NOMO-1 treated with DMSO at 0.1 percent for 48 hours (cell line): ENCODE data around the gene FGFR2.

ENCODE experiments used
- DNase-seq: peaks from one replicate; lab custom pipeline; 2025; ENCODE audit not compliant: unreplicated experiment; lab: John Stamatoyannopoulos, UW

Gene FGFR2

DNA sequence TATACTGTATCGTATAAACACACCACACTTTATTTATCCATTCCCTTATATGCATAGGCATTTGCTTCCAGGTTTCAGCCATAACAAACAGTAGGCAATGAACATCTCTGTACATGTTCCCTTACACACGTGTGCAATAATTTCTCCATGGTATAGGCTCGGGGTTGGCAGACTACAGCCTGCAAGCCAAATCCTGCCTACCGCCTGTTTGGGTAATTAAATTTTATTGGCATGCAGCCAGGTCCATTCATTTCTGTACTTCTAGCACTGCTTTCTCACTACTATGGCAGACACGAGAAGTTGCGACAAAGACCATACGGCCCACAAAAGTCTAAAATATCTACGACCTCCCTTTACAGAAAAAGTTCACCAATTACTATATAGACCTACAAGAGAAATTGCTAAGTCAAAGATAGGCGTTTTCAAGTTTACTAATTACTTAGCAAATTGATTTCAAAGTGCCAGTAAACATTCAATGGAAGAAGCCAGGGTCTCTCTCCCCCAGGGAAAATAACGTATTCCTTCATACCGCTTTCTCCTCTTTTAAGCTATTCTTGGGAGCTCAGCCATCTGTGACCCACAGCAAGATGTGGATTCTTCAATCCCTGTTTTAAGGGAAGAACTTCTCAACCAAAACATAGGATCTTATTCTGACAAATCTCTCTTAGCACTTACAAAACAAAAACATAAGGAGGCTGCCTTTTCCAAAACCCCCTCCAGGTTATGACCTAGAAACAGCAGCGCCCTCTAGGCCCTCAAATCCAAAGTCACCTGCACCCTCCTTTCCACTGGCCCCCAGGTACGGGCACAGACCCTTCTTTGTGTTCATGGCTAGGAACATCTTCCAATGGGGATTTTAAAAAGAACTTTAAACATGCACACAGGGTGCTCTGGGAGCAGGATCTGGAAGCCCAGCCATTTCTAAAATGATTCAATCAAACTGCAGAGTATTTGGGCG lies 100.5 kb downstream of the FGFR2 start:
- no peak for DNase-seq

DNA sequence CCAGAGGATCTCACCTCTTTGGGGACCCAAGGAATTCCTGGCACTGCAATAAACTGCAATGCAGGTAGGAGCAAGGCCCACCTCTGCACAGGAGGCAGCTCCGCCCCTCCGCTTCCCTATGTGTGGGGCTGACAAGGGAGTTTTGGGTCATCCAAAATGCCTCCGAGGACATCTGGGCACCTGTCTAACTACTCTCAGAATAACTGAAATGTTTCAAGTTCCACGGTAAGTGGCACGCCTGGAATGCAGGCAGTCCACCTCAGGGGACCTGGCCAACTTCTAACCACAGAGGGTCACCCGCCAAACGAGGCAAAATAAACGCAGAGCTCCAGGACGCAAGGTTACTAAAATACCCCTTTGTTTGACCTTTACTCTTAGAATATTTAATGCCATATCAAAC lies 102.5 kb downstream of the FGFR2 start:
- DNase-seq: no peak

DNA sequence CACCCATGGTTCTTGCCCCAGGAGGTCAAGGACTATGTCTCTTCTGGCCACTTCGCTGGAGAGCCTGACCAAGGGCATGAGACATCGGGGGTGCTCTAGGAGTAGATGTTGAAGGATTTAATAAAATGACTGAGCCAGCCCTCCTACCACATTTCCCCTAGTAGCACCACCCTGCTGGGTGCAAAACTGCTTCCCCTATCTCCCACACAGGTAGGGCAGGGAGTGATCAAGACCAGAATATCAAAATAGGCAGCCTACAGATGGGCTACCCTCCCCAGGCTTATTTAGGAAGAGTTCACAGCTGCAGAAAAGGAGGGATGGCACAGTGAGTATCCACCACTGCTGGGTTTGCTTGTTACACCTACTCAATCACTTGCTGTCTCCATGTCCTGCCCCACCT lies 103.9 kb downstream of the FGFR2 start:
- no peak for DNase-seq

DNA sequence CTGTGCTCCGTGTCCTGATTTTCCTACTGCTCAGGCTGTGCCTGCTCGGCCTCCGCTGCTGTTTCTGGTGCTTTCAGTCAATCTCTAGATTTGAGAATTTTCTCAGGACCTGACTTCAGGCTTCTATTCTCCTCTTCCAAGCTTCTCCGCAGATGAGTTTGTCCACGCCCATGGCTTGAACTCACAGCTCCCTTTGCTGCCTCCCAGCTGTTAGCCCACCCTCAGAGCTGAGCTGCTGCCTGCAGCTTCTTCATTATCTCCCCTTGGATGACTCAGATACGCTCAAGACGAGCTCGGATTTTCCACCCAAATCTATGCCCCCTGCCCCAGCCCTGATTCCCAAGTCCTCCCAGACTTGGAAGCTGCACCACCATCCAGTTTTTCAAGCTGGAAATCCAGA lies 104.7 kb downstream of the FGFR2 start:
- DNase-seq: no peak

DNA sequence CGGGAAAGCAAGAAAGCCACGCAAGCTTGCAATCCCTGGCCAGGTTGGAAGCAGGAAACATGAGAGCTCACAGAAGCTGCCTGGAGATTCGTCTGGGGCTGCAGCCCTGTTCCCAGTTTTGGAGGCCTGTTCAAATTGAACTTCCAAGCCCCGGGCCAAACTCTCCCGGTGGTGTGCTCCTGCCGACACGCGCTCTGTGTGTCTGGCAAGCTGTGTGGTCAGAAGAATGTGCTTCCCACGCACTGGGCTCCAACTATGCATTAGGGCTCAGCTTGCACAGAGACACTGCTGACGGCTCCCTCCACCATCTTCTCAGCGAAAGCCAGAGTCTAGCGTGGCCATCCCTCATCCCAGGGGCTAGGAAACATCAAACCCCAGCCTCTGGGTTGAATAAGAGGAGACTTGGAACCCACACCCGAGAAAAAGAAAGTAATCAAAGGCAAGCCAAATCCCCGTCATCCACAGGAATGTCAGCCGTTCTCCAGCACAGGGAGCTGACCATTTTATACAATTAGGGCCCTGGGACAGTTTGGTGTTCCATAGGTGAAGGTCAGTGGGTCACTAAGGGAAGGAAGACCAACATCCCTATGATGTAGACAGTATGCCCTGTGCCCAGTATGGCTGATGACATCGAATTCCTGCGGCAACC lies 107.2 kb downstream of the FGFR2 start:
- DNase-seq: no peak

DNA sequence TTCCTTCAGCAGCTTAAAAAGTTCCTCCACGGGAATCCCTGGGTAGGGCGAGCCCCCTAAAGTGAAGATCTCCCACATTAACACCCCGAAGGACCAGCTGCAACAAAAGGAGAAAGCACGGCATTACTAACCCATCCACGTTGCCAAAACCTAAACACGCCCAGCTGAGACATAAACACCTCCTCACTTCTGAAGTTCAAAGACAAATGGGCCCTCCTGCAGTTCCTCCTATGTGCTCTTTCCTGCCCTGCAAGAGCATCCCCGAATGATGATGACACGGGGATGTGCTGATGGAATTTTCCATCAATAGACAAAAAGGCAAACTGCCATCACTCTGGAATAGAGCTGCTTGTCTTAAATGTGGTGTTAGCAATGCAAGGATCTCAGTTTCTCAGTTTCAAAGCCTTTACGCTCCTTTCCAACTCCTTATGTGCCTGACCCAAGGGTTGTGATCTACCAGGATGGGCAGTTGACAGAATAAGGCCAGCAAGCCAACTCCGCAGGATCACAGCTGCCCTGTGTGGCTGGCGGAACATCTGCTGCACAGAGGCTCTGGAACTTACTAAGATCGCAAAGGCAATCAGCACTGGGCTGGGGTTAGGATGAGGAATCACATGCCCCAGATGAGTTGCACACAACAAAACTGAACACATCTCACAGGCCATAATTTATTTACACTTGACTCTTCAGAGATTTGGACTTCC lies 112.7 kb downstream of the FGFR2 start:
- no peak for DNase-seq

DNA sequence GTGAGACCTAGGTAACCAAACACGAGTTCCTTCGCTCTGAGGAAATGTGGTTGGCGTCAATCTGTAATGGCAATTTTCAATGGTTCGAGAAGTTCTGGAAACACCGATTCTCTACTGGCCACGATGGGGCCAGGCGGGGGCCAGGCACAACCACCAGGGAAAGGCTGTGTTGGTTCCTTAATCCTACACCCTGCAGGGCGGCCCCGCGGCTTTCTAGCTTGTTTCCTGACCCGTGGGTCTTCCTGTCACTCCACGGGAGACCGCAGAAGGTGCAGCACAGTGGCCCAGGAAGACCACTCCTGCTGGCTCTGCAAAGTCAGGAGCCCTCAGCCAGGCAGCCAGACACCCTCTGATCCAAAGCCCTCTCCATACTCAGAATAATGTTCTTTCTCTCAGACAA lies 113.4 kb downstream of the FGFR2 start:
- DNase-seq: no peak

DNA sequence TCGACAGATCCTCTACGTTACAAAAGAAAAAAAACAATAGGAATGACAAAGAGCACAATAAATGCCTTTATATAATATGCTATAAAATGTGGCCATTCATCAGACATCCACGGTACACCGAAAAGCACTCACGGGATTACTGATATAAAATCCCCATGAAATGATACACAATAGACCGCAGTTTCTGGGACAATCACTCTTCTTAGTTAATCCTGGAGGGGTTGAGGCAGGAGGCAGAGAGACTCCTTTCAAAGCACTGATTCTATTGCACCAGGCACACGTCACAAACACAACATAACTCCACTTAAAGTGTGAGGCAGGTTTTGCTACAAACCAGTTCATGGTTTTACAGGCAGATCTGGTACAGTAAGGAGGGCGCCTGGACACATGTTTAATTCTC lies 113.8 kb downstream of the FGFR2 start:
- no peak for DNase-seq

DNA sequence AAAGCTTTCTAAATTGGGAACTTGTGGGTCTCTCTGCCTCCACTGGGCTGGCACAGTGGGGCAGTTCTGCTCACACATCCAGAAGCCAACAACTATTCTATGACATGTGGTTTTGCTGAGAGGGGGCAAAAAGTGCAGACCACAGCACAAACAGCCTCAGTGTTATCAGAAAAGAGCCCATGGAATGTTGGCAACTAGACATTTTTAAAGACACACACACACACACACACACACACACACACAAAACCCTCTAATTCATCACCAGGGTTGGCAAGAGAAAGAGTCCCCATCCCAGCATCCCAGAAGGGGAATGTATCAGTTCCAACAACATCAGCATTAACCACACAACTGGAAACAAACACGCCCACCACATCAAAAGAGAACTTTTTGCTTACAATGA lies 117.1 kb downstream of the FGFR2 start:
- DNase-seq: no peak

DNA sequence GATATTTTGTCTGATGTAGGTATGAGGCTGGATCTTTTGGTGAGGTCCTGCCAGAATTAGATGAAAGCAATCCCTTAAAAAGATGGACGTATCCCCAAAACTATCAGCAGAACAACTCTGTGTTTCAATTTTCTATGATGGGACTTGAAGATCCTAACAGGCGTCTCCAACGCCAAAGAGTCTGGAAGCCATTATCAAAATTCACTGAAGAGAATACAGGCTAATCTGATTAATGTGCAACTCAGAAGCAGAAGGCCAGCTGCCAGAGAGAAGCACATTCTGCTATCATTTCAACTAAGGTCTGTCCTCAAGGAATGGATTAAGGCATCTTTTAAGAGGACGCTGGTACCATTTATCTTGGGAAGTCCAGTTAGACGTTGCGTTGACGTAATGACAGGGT lies 119.7 kb downstream of the FGFR2 start:
- no peak for DNase-seq

DNA sequence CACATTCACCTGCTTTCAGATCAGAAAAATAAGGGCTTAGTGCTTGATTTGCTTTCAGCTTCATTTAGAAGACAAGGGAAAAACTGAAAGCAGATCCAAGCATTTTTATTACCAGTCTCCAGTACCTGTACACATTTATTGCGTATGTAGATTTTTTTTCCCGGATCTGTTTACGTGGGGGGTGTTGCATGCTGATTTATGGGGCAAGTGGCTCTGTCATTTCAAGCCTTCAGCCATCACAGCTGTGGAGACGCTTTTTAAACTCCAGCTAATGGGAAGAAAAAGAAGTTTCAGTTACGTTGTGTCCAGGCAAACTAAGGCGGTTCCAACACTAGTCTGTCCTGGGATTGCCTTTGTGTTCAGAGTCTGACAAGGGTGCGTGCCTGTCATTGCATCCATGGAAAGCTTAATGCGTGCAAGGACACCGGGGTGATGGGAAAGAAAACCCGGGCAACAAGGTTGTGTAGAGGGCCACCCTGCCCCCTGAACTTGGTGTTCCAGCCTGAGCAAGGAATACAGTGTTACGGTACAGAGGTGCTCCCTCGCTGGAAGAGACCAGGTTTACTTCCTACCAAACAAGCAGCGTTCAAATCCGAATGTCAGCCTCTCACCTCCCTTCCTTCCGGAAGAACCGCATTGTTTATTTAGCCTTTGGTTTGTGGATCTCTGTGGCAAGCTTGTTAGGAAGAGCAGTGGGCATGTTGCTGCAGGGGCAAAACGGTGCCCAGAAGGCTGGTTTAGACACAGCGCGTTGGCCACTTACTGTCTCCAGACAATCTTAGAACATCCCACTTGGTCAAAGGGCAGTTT lies 128.2 kb downstream of the FGFR2 start:
- DNase-seq: no peak

DNA sequence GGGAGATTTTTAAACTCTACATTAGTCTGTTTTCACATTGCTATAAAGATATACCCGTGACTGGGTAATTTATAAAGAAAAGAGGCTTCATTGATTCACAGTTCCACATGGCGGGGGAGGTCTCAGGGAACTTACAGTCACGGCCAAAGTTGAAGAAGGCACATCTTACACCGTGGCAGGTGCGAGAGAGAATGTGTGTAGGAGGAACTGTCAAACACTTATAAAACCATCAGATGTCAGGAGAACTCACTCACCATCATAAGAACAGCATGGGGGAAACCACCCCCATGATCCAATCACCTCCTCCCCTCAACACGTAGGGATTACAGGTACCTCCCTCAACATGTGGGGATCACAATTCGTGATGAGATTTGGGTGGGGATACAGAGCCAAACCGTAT lies 129.5 kb downstream of the FGFR2 start:
- no peak for DNase-seq

DNA sequence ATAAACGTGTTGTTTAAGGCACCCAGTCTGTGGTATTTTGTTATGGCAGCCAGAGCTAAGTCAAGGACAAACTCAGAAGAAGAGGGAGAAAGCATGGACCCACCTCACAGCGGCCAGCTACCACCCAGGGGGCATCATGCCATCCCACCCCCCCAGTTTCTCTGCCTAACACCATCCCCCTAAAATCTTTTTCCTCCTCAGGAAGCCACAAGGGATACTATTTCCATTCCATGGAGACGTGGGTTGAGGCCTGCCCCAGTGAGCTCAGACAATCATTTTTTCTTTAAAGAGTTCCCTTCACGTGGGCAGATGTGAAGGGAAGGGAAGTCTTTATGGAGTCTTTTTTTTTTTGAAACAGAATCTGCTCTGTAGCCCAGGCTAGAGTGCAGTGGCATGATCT lies 131.8 kb downstream of the FGFR2 start:
- DNase-seq: no peak

DNA sequence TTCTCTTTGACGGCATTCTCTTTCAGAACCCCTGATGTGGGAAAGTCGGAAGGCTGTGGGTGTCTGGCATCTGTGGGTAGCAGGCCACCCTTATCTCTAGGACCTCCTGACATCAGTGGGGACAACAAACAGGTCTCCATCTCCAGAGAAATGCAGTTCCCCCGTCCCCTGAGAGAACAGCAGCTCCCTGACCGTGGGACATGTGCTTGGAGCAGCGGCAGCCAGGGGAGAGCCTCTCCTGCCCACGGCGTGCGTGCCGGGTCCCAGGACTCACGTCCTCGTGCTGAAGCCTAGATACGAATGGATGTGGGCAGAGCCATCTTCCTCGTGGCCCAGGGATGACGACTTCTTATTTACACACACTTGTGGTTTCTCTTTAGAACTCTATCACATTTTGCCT lies 133.0 kb downstream of the FGFR2 start:
- DNase-seq: no peak

DNA sequence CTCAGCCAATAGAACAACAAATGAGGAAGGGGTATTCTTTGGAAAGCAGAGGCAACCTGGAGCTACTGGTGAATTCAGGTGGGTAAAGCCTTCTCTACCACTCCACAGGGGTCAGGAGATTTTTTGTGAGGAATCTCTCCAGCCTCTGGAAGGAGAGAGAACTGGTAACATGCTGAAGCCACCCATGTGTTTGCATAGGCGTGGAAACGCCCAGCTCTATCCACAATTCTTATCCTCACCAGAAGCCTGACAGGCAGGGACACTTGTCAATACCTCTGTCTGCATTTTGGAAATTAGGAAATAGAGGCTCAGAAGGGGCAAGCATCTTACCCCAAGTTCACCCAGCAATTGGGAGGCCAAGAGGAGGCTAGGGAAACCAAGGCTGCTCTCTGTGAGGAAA lies 133.7 kb downstream of the FGFR2 start:
- no peak for DNase-seq

DNA sequence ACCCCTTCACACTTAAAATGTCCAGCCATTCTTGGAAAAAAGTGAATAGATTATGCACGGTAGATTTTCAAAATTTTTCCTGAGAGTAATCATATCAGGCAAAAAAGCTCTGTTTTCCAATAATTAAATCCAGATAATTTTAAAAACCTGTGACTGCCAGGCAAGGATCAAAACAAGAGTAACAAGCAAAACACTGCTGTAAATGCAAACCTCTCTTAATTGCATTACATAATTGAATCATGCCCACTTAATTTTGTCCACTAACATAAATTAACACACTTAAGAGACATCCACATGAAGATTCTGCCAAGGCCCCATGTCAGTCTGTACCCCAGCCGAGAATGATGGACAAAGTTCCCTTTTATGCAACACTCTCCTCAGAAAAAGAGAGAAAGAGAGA lies 135.3 kb downstream of the FGFR2 start:
- DNase-seq: no peak

DNA sequence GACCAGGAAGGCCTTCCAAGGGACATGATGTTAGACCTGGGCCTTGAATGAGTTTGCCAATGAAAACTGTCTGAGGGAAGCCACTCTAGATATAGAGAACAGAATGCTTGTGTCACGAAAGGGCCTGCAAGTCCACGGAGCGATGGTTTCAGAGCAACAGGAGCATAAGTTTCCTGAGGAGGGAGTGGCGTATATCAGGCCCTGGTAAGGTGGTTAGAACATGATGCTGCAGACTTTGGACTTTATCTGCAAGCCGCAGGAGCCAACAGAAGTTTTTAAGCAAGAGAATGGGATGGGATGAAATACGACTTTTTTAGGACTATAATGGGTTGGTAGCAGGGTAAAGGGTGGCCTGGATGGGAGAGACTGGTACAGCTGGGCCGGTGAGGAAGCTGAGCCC lies 136.0 kb downstream of the FGFR2 start:
- no peak for DNase-seq

DNA sequence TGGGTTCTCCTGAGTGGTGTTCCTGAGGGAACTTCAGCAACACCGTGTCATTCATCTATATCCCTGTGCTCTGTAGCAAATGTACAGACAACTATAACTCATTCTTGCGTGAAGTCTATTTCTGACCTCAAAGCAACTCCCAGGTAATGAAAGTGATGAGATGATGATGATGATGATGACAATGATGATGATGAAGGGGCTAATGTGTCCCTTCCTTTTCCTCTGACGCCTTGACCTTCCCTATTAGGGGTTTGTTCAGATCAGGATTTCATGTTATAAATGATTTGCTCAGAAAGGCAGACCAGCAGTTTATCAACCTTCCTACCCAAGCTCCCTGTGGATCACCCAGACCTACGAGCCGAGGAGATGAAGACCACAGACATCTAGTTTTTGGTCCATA lies 136.9 kb downstream of the FGFR2 start:
- no peak for DNase-seq

DNA sequence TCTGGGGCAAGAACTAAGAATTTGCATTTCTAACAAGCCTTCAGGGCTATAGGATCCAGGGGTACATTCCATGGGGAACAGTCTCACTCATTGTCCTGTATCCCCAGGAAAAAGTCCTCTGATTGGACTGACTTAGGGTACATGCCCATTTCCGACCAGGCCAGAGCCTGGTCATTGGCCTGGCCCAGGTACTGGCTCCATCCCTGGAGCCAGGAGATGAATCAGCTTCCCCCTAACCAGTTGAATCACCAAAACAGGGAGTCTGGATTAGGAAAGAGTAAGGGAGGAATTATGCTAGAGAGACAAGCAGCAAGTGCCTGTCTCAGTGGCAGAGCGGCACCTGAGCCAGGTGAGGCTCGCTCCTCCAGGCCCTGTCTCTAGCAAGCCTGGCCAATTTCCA lies 137.5 kb downstream of the FGFR2 start:
- DNase-seq: no peak

DNA sequence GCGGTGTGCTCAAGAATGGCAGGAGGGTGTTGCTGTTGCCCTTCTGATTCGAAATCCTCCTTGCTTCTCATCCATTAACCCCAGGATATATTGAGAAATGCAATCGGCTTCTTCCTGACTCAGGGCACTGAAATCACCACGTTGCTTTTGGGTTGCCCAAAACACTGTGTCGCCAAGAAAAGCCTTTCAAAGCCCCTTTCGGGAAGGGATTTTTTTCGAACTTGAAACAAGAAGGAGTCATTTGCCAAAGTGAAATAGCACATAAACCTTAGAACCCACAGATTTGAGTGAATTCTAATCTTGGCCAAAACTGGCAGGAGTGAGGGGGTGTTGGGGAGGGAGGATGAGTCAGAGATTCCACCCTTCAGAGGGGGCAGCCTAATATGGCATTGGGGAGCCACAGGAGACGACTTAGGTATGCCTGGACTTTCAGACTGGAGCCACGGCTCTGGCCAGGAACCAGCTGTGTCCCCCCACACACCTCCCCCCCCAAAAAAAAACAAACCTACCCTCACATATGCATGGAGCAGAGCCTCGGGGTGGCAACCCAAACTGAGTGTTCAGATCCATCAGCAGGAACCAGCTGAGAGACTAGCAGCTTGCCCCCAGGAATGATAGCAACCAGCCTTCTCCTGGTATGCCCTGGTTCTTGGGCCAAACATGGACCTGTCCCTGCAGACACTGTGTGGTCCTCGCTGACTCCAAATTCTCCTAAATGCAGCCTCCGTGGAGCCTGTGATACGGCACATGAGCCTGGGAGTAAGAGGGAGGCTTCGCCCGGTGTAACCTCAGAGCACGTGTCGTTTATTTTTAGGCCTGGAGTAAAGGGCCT lies 138.4 kb downstream of the FGFR2 start:
- DNase-seq: no peak
